Uterus (tissue), 2 donors: ENCODE data around the gene SNCAIP.

Experiments used
- POLR2A ChIP-seq, 2 donors: fragments of 450-650 bp; IDR thresholded peaks; one replicate each; pipeline ENCODE4 v1.6.1; 2016; ENCODE audit warnings: antibody characterized with exemption in 2 of 2, mild to moderate bottlenecking in 1 of 2, moderate library complexity in 1 of 2
- TF ChIP-seq, protein P1 (sequence below), 4 experiments: fragments of 200-600 bp in 2 of 4; fragments of 450-650 bp in 2 of 4; sonication (generic) in 2 of 4; IDR thresholded peaks; one replicate each; pipeline ENCODE4 v1.5.1; 2016 to 2019; ENCODE audit warnings: antibody characterized with exemption in 4 of 4, mild to moderate bottlenecking in 2 of 4, moderate library complexity in 1 of 4

DNA sequence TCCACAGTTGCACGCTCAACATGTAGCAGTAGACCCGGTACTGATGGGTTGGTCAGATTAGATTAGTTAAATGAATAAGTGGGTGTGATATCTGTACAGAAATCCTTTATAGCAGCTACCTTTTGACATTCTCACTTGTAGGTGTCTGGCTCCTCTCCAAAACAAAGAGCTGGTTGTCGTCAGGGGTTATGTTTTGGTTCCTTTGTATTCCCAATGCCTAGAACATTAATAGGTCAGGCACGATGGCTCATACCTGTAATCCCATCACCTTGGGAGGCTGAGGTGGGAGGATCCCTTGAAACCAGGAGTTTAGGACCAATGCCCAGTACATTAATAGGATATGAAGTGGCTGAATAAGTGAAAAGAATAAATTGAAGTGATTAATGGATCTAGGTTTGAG is 182.1 kb downstream of the SNCAIP start:
- TF ChIP-seq POLR2A (IDR thresholded peaks at IDR 0.05): no peak
- TF ChIP-seq, protein P1, sequence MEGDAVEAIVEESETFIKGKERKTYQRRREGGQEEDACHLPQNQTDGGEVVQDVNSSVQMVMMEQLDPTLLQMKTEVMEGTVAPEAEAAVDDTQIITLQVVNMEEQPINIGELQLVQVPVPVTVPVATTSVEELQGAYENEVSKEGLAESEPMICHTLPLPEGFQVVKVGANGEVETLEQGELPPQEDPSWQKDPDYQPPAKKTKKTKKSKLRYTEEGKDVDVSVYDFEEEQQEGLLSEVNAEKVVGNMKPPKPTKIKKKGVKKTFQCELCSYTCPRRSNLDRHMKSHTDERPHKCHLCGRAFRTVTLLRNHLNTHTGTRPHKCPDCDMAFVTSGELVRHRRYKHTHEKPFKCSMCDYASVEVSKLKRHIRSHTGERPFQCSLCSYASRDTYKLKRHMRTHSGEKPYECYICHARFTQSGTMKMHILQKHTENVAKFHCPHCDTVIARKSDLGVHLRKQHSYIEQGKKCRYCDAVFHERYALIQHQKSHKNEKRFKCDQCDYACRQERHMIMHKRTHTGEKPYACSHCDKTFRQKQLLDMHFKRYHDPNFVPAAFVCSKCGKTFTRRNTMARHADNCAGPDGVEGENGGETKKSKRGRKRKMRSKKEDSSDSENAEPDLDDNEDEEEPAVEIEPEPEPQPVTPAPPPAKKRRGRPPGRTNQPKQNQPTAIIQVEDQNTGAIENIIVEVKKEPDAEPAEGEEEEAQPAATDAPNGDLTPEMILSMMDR (IDR thresholded peaks at IDR 0.05): no peak
